NCI-H2107 treated with DMSO at 0.1 percent for 48 hours (cell line): Measurements from ENCODE around the gene ATP10B.
"Not testable (repeated sequence)": the region's sequence is repeated elsewhere in the genome, so short reads cannot be mapped to it uniquely, and the experiment has no call there.

Experiments used
- DNase-seq: peaks from one replicate; lab custom pipeline; 2025; ENCODE audit not compliant: unreplicated experiment; lab: John Stamatoyannopoulos, UW

ATP10B gene

GRCh38 chr5:160824301-160825001 is 27.6 kb downstream of the ATP10B start:
- DNase-seq: no peak

GRCh38 chr5:160812996-160813395 is 39.0 kb downstream of the ATP10B start:
- not testable (repeated sequence) for DNase-seq

GRCh38 chr5:160805376-160805775 is 46.6 kb downstream of the ATP10B start:
- no peak for DNase-seq

- DNase-seq: no peak
These were observed 49.4 kb downstream of the ATP10B start for GRCh38 chr5:160802592-160802991.

- DNase-seq: no peak
These were observed 51.4 kb downstream of the ATP10B start for GRCh38 chr5:160800375-160801275.

GRCh38 chr5:160799184-160799583 is 52.8 kb downstream of the ATP10B start:
- peak; percentile 42 for DNase-seq

- no peak for DNase-seq
These were observed 55.0 kb downstream of the ATP10B start for GRCh38 chr5:160797020-160797419.

- DNase-seq: no peak
These were observed 58.5 kb downstream of the ATP10B start for GRCh38 chr5:160793530-160793899.

- DNase-seq: no peak
These were observed 59.1 kb downstream of the ATP10B start for GRCh38 chr5:160792732-160793529.

GRCh38 chr5:160792281-160792680 is 59.7 kb downstream of the ATP10B start:
- DNase-seq: no peak

GRCh38 chr5:160789219-160789859 is 62.7 kb downstream of the ATP10B start:
- no peak for DNase-seq

GRCh38 chr5:160788102-160788660 is 63.8 kb downstream of the ATP10B start:
- no peak for DNase-seq

GRCh38 chr5:160787240-160787639 is 64.8 kb downstream of the ATP10B start:
- peak; percentile 30 for DNase-seq

- DNase-seq: no peak
These were observed 77.2 kb downstream of the ATP10B start for GRCh38 chr5:160774666-160775315.

- no peak for DNase-seq
These were observed 78.2 kb downstream of the ATP10B start for GRCh38 chr5:160773646-160774410.

GRCh38 chr5:160772854-160773253 is 79.2 kb downstream of the ATP10B start:
- DNase-seq: no peak

- DNase-seq: no peak
These were observed 81.3 kb downstream of the ATP10B start for GRCh38 chr5:160770718-160771117.

- peak; percentile 18 for DNase-seq
These were observed 82.7 kb downstream of the ATP10B start for GRCh38 chr5:160769301-160769700.

GRCh38 chr5:160767062-160767461 is 84.9 kb downstream of the ATP10B start:
- no peak for DNase-seq
